ENCODE results near the gene RRAGD. TPM values are rescaled to one million over a fixed set of nuclear protein-coding genes. Genes with fewer than 3 reads are reported as not detected.

RRAGD gene, protein sequence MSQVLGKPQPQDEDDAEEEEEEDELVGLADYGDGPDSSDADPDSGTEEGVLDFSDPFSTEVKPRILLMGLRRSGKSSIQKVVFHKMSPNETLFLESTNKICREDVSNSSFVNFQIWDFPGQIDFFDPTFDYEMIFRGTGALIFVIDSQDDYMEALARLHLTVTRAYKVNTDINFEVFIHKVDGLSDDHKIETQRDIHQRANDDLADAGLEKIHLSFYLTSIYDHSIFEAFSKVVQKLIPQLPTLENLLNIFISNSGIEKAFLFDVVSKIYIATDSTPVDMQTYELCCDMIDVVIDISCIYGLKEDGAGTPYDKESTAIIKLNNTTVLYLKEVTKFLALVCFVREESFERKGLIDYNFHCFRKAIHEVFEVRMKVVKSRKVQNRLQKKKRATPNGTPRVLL
- total RNA-seq: 10 to 100 TPM; 17.5 to 62.7 (median 29.7) TPM

DNA sequence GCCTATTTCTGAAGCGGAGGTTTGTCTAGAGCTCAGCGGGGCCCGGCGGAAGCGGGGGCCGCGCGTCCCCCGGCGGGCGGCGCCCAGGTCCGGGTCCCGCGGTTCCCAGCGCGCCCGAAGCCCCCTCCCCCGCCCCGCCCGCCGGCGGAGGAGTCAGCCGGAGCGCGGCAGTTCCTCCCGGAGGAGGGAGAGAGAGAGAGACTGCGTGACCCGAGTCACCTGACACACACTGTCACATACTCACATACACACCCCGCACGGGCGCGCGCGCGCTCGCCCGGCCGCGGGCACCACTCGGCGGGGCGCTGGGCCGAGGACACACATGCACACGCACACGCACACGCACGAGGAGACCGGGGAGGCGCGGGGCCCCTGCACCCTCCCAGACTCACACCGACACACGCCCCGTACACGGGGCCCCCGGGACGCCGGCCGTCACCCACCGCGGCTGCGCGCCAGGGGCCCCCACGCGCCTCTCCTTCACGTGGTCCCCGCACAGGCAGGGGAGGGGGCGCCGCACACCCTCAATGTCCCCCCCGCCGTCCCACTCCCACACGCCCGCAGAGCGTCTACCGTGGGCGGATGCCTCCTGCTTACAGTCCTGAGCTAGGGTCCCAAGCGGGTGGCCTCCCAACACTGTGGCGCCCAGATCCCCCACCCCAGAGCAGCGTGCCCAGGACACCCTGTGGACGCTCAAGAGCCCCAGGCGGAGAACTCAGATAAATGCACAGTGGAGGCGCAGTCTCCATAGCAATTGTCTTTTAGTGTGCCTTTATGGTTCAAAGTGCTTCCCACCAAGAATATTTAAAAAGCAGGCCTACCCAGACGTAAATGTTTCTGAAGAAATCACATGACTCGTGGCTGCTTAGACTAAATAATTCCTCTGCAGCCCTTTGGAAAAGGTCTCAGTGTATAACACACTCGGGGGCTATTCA is at the start of gene RRAGD:
Gene RRAGD (minus strand): TSS at position 203 of the 935 bp plus-strand sequence. CDS start 280 bp downstream, outside the sequence.
- H3K4me1 ChIP-seq: peaks cover 11 to 21% (median 17%) of the 10 kb centered on the region in 4 donors
- peak within 1 kb of the TSS; percentile 64 to 86 (median 78) for H3K27ac ChIP-seq
- H3K9me3 ChIP-seq: no peaks in the 10 kb centered on the region
- ATAC-seq (ENCODE audit: low FRiP score in 2 of 2) (peak; percentile 88 to 89), DNase-seq (peak; percentile 92 to 95)
- TF ChIP-seq POLR2AphosphoS5 (IDR thresholded peaks at IDR 0.05): peak; percentile 8 to 54
- TF ChIP-seq, protein P1, sequence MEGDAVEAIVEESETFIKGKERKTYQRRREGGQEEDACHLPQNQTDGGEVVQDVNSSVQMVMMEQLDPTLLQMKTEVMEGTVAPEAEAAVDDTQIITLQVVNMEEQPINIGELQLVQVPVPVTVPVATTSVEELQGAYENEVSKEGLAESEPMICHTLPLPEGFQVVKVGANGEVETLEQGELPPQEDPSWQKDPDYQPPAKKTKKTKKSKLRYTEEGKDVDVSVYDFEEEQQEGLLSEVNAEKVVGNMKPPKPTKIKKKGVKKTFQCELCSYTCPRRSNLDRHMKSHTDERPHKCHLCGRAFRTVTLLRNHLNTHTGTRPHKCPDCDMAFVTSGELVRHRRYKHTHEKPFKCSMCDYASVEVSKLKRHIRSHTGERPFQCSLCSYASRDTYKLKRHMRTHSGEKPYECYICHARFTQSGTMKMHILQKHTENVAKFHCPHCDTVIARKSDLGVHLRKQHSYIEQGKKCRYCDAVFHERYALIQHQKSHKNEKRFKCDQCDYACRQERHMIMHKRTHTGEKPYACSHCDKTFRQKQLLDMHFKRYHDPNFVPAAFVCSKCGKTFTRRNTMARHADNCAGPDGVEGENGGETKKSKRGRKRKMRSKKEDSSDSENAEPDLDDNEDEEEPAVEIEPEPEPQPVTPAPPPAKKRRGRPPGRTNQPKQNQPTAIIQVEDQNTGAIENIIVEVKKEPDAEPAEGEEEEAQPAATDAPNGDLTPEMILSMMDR (IDR thresholded peaks at IDR 0.05): no peak
- peak in 3 of 4 donors; percentile 51 to 71 (median 57) for TF ChIP-seq POLR2A (IDR thresholded peaks at IDR 0.05)
- TF ChIP-seq EP300 (IDR thresholded peaks at IDR 0.05): no peak
- H3K4me3 ChIP-seq: peak within 1 kb of the TSS; percentile 60 to 83 (median 74)
- H3K36me3 ChIP-seq: no peaks in the 10 kb centered on the region
- WGBS, 2 donors: 1 to 2% methylated on average over 11 to 14 of the region's 85 CpGs
- no peaks in the 10 kb centered on the region for H3K27me3 ChIP-seq

DNA sequence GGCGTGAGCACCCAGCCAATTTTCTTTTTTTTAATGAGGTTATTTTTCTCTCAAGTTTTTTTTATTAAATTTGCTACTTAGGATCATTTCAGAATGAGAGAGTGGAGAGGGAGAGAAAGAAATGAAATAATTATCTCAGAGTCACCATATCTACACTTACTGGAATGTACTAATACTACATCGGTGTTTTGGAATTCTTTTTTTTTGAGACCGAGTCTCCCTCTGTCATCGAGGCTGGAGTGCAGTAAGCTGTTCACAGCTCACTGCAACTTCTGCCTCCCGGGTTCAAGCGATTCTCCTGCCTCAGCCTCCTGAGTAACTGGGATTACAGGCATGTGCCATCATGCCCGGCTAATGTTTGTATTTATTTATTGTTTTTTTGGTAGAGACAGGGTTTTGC is 48.6 kb upstream of the RRAGD start:
- DNase-seq (no peak), ATAC-seq (ENCODE audit: low FRiP score in 2 of 2) (no peak)
- H3K27me3 ChIP-seq: no peaks in the 10 kb centered on the region
- H3K27ac ChIP-seq: no peak overlapping the region
- H3K36me3 ChIP-seq: no peaks in the 10 kb centered on the region
- H3K9me3 ChIP-seq: no peaks in the 10 kb centered on the region
- no peaks in the 10 kb centered on the region for H3K4me1 ChIP-seq
- TF ChIP-seq POLR2A (IDR thresholded peaks at IDR 0.05) (no peak), EP300 (IDR thresholded peaks at IDR 0.05) (no peak), POLR2AphosphoS5 (IDR thresholded peaks at IDR 0.05) (no peak)
- TF ChIP-seq, protein P1 (IDR thresholded peaks at IDR 0.05): no peak
- WGBS, 2 donors: 83 to 87% methylated on average over 7 of the region's 7 CpGs
- no peak overlapping the region for H3K4me3 ChIP-seq

DNA sequence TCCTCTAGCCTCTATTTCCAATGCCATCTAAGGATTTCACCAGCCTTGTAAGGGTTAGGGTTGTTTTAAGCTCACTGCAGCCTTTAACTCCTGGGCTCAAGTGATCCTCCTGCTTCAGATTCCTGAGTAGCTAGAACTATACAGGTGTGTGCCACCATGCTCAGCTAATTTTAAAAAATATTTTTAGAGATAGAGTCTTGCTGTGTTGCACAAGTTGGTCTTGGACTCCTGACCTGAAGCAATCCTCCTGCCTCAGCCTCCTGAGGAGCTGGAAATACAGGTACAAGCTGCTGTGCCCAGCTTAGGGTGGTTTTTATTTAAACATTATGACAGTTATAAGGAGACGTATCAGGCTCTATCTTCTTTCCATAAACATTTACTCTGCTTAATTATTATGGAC is 47.4 kb upstream of the RRAGD start:
- ATAC-seq (ENCODE audit: low FRiP score in 2 of 2) (no peak), DNase-seq (no peak)
- H3K36me3 ChIP-seq: no peaks in the 10 kb centered on the region
- no peaks in the 10 kb centered on the region for H3K27me3 ChIP-seq
- no peak overlapping the region for H3K27ac ChIP-seq
- H3K4me3 ChIP-seq: no peak overlapping the region
- no peak for TF ChIP-seq POLR2A (IDR thresholded peaks at IDR 0.05)
- no peak for TF ChIP-seq POLR2AphosphoS5 (IDR thresholded peaks at IDR 0.05)
- TF ChIP-seq EP300 (IDR thresholded peaks at IDR 0.05): no peak
- TF ChIP-seq, protein P1 (IDR thresholded peaks at IDR 0.05): no peak
- WGBS, 2 donors: 82 to 87% methylated on average over 1 of the region's 1 CpG
- no peaks in the 10 kb centered on the region for H3K9me3 ChIP-seq
- H3K4me1 ChIP-seq: no peaks in the 10 kb centered on the region

DNA sequence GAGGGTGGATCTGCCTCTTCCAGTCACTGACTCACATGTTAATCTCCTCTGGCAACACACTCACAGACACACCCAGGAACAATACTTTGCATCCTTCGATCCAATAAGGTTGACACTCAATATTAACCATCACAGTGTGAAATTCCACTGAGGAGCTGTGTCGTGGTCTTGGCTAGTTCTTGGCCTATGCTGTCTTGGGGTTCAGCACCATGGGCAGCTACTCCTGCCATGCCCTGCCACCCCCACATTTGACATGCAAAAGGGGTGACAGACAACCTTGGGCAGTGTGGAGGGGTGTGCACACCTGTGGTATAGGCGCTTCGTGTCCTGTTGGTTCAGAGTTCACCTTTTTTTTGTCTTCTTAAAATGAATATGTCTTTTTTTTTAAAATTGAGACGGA is 46.6 kb upstream of the RRAGD start:
- Histone ChIP-seq H3K4me1 (no peaks in the 10 kb centered on the region), H3K27ac (no peak overlapping the region), H3K36me3 (no peaks in the 10 kb centered on the region), H3K9me3 (no peaks in the 10 kb centered on the region), H3K27me3 (no peaks in the 10 kb centered on the region), H3K4me3 (no peak overlapping the region)
- ATAC-seq (ENCODE audit: low FRiP score in 2 of 2) (no peak), DNase-seq (no peak)
- TF ChIP-seq POLR2A (IDR thresholded peaks at IDR 0.05): no peak
- no peak for TF ChIP-seq EP300 (IDR thresholded peaks at IDR 0.05)
- no peak for TF ChIP-seq POLR2AphosphoS5 (IDR thresholded peaks at IDR 0.05)
- TF ChIP-seq, protein P1 (IDR thresholded peaks at IDR 0.05): no peak
- WGBS, 2 donors: 91 to 94% methylated on average over 5 of the region's 5 CpGs
